WTC11 (cell line): ENCODE results near the gene RANBP10.

Source experiments
- CTCF ChIP-seq: fragments of 200-600 bp; IDR thresholded peaks from 2 replicates; pipeline ENCODE4 v1.8.0; 2022; ENCODE audit warnings: antibody characterized with exemption
- EMX1 ChIP-seq: fragments of 250-450 bp; sonication (Bioruptor Pico); IDR thresholded peaks from 2 replicates; pipeline ENCODE4 v1.8.0; 2021; ENCODE audit warnings: mild to moderate bottlenecking
- JUN ChIP-seq: sonication (generic); formaldehyde crosslinking; IDR thresholded peaks from 2 replicates; pipeline ENCODE4 v1.8.0; 2023; ENCODE audit warnings: mild to moderate bottlenecking, missing genetic modification reagents
- SP1 ChIP-seq: sonication (generic); formaldehyde crosslinking; conservative IDR thresholded peaks from 2 replicates; pipeline ENCODE4 v1.8.1; 2022; ENCODE audit warnings: missing genetic modification reagents
- ZBTB43 ChIP-seq: sonication (generic); formaldehyde crosslinking; IDR thresholded peaks from 2 replicates; pipeline ENCODE4 v1.8.1; 2023; ENCODE audit warnings: mild to moderate bottlenecking, missing genetic modification reagents

DNA sequence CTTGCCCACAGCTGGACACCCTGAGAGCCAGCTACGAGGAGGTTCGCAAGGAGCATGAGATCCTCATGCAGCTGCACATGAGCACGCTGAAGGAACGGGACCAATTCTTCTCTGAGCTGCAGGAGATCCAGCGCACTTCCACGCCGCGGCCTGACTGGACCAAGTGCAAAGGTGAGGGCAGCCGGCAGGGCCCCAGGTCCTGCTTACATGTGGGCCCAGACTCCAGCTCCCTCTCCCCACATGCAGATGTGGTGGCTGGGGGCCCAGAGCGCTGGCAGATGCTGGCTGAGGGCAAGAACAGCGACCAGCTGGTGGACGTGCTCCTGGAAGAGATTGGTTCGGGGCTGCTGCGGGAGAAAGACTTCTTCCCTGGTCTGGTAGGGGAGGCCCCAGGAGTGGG lies 19.5 kb upstream of the RANBP10 start:
- TF ChIP-seq CTCF, result no peak
- no peak for TF ChIP-seq JUN (CRISPR knock-in tag)
- TF ChIP-seq SP1, result no peak
- no peak for TF ChIP-seq EMX1 (CRISPR knock-in tag)
- no peak for TF ChIP-seq ZBTB43 (CRISPR knock-in tag)
